PC-9 (cell line): ENCODE results near the gene SPRYD3. TPM values are rescaled to one million over a fixed set of nuclear protein-coding genes. Genes with fewer than 3 reads are reported as not detected.
"Not testable (repeated sequence)": the region's sequence is repeated elsewhere in the genome, so short reads cannot be mapped to it uniquely, and the experiment has no call there.

ENCODE experiments used
- BruUV-seq: library from RNA; stranded (reverse); fragments of 400-500 nt; replicated peaks from 2 replicates; lab custom pipeline; 2021; lab: Mats Ljungman, UMichigan
- CTCF ChIA-PET: fragments of 300-600 bp; sonication (Branson Sonifier 250); formaldehyde crosslinking; loops from one replicate; lab custom pipeline; 2022; ENCODE audit warnings: antibody characterized with exemption; lab: Charles Lee
- POLR2A ChIA-PET: fragments of 300-600 bp; sonication (Branson Sonifier 250); formaldehyde crosslinking; loops from one replicate; lab custom pipeline; 2022; ENCODE audit warnings: antibody characterized with exemption; ENCODE audit not compliant: unreplicated experiment; lab: Charles Lee
- DNase-seq, 2 experiments: peaks; one replicate each; pipeline versions ENCODE4 v3.0.0 to v3.0.0-alpha.2; 2015 to 2022; ENCODE audit warnings: mixed read lengths in 1 of 2
- H2AFZ ChIP-seq: fragments of 200-600 bp; sonication (generic); 2 replicates; pipeline ENCODE4 v1.8.1; 2017; ENCODE audit warnings: antibody characterized with exemption
- H3F3A ChIP-seq: fragments of 200-600 bp; sonication (generic); 2 replicates; pipeline ENCODE4 v1.8.1; 2017; ENCODE audit warnings: antibody characterized with exemption, mild to moderate bottlenecking, low read depth; ENCODE audit not compliant: insufficient read depth
- H3K27ac ChIP-seq: fragments of 200-600 bp; sonication (generic); 2 replicates; pipeline ENCODE4 v1.6.1; 2016; ENCODE audit warnings: mixed run types
- H3K27me3 ChIP-seq: fragments of 200-600 bp; sonication (generic); 2 replicates; pipeline ENCODE4 v1.6.1; 2016; ENCODE audit warnings: low read depth, mixed run types; ENCODE audit not compliant: insufficient read depth
- H3K36me3 ChIP-seq: fragments of 200-600 bp; sonication (generic); 2 replicates; pipeline ENCODE4 v1.6.1; 2016; ENCODE audit warnings: low read depth, mixed run types
- H3K4me1 ChIP-seq: fragments of 200-600 bp; sonication (generic); replicated peaks from 2 replicates; pipeline ENCODE4 v1.6.1; 2016; ENCODE audit warnings: mixed run types; ENCODE audit not compliant: insufficient read depth
- H3K4me2 ChIP-seq: fragments of 200-600 bp; sonication (generic); 2 replicates; pipeline ENCODE4 v1.6.1; 2017; ENCODE audit warnings: mixed run types
- H3K4me3 ChIP-seq: fragments of 200-600 bp; sonication (generic); 2 replicates; pipeline ENCODE4 v1.6.1; 2016; ENCODE audit warnings: mixed run types
- H3K79me2 ChIP-seq: fragments of 200-600 bp; sonication (generic); 2 replicates; pipeline ENCODE4 v1.6.1; 2017; ENCODE audit warnings: low read depth, mixed run types
- H3K9me2 ChIP-seq: fragments of 200-600 bp; sonication (generic); 2 replicates; pipeline ENCODE4 v1.8.1; 2017; ENCODE audit warnings: mild to moderate bottlenecking; ENCODE audit not compliant: insufficient read depth
- H3K9me3 ChIP-seq: fragments of 200-600 bp; sonication (generic); 2 replicates; pipeline ENCODE4 v1.8.1; 2016; ENCODE audit warnings: low read depth; ENCODE audit not compliant: insufficient read depth
- H4K20me1 ChIP-seq: fragments of 200-600 bp; sonication (generic); 2 replicates; pipeline ENCODE4 v1.8.1; 2017; ENCODE audit not compliant: insufficient read depth
- CTCF ChIP-seq: fragments of 200-600 bp; sonication (generic); conservative IDR thresholded peaks from 2 replicates; pipeline ENCODE4 v1.6.1; 2017; ENCODE audit warnings: mixed run types, antibody characterized with exemption, mild to moderate bottlenecking, moderate library complexity
- EZH2 ChIP-seq: fragments of 200-600 bp; sonication (generic); IDR thresholded peaks from 2 replicates; pipeline ENCODE4 v1.8.0; 2017; ENCODE audit warnings: antibody characterized with exemption, low read depth
- intact Hi-C: fragments of 100-400 bp; cut with micrococcal nuclease; formaldehyde crosslinking; loops from one replicate; pipeline ENCODE4 v1.10.0; 2022; ENCODE audit not compliant: unreplicated experiment
- total RNA-seq: library from RNA; stranded (reverse); gene quantifications from 2 replicates; pipeline ENCODE4 v1.2.3, GENCODE V29; 2021

The SPRYD3 gene
- total RNA-seq, 1 experiment from 2014 or later: 17.2 TPM

DNA sequence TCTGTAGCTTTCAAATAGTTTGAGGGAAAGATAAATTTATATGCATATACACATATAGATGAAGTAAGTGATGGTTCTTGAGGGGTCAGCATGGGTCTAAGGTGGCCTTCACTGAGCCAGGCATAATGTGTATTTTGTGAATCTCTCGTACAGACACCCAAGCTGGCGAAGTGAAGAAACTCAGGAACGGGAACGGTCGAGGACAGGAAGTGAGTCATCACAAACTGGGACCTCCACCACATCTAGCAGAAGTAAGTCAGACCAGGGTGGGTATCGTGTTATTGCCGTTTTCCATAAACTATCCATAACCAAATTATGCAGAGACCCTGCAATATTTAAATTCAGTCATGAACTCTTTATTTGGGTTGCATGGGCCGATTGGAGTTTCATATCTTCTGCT, 44.7 kb downstream of the SPRYD3 start:
- H3K4me3 ChIP-seq: no peak overlapping the region
- intact Hi-C loops: no loop called here
- H3F3A ChIP-seq: peaks cover 82% of the 10 kb centered on the region
- H3K36me3 ChIP-seq: peaks cover 63% of the 10 kb centered on the region
- H2AFZ ChIP-seq: no peak overlapping the region
- H3K9me2 ChIP-seq: no peaks in the 10 kb centered on the region
- no TSS peak for BruUV-seq
- no peaks in the 10 kb centered on the region for H3K27me3 ChIP-seq
- H4K20me1 ChIP-seq: peaks cover 77% of the 10 kb centered on the region
- TF ChIP-seq EZH2 (no peak), CTCF (no peak)
- peaks cover 34% of the 10 kb centered on the region; the same call in 1 of the 2 replicates for H3K79me2 ChIP-seq
- H3K4me2 ChIP-seq: no peak overlapping the region
- H3K4me1 ChIP-seq: no peaks in the 10 kb centered on the region
- POLR2A ChIA-PET: no interaction called here
- CTCF ChIA-PET: no interaction called here
- no peak for DNase-seq
- no peak overlapping the region for H3K27ac ChIP-seq
- H3K9me3 ChIP-seq: no peaks in the 10 kb centered on the region

GRCh38 chr12:53033832-53034231, 45.4 kb downstream of the SPRYD3 start:
- DNase-seq, CTCF ChIA-PET, POLR2A ChIA-PET, H3K9me2 ChIP-seq, intact Hi-C loops, H3K9me3 ChIP-seq, H3K4me2 ChIP-seq, H3K27ac ChIP-seq, H3K27me3 ChIP-seq, H3K4me1 ChIP-seq, H2AFZ ChIP-seq, H3K4me3 ChIP-seq, BruUV-seq: not testable (repeated sequence)
- H3F3A ChIP-seq: peaks cover 78% of the 10 kb centered on the region
- peaks cover 34% of the 10 kb centered on the region; the same call in 1 of the 2 replicates for H3K79me2 ChIP-seq
- H3K36me3 ChIP-seq: peaks cover 58% of the 10 kb centered on the region
- H4K20me1 ChIP-seq: peaks cover 77% of the 10 kb centered on the region

GRCh38 chr12:53031616-53032015, 47.6 kb downstream of the SPRYD3 start:
- Histone ChIP-seq H3K27me3 (no peaks in the 10 kb centered on the region), H3K4me3 (no peak overlapping the region), H3K9me3 (no peaks in the 10 kb centered on the region), H3F3A (peaks cover 77% of the 10 kb centered on the region), H3K9me2 (no peaks in the 10 kb centered on the region), H3K4me1 (no peaks in the 10 kb centered on the region), H2AFZ (no peak overlapping the region), H3K79me2 (peaks cover 36% of the 10 kb centered on the region), H3K27ac (no peak overlapping the region; the same call in 1 of the 2 replicates), H3K36me3 (peaks cover 52% of the 10 kb centered on the region), H3K4me2 (no peak overlapping the region), H4K20me1 (peaks cover 75% of the 10 kb centered on the region)
- DNase-seq: no peak
- ChIA-PET POLR2A (interaction anchor here (0.7 kb wide), 1 partner anchor 190 kb away, joined by 3 read pairs; no protein-coding TSS in a partner anchor), CTCF (no interaction called here)
- no TSS peak for BruUV-seq
- TF ChIP-seq CTCF (no peak), EZH2 (no peak)
- intact Hi-C loops: no loop called here

GRCh38 chr12:53027014-53027413, 52.2 kb downstream of the SPRYD3 start:
- Histone ChIP-seq H3K36me3 (peaks cover 70% of the 10 kb centered on the region), H3K79me2 (peaks cover 44% of the 10 kb centered on the region), H3F3A (peaks cover 85% of the 10 kb centered on the region), H4K20me1 (peaks cover 85% of the 10 kb centered on the region)
- H3K9me2 ChIP-seq, BruUV-seq, H3K4me2 ChIP-seq, H2AFZ ChIP-seq, DNase-seq, H3K27ac ChIP-seq, H3K27me3 ChIP-seq, H3K4me1 ChIP-seq, H3K9me3 ChIP-seq, H3K4me3 ChIP-seq, intact Hi-C loops, POLR2A ChIA-PET: not testable (repeated sequence)
- CTCF ChIA-PET: interaction anchor here (0.6 kb wide), 1 partner anchor 44 kb away, joined by 3 read pairs; no protein-coding TSS in a partner anchor
